SJSA1 (cell line): ENCODE measurements around the gene POLR2L. TPM values are rescaled to one million over a fixed set of nuclear protein-coding genes. Genes with fewer than 3 reads are reported as not detected.

Experiments used
- DNase-seq, 2 experiments: peaks; one replicate each; pipeline ENCODE4 v3.0.0-alpha.2; 2015 to 2020; ENCODE audit warnings: low spot score in 2 of 2, low read depth in 1 of 2
- H3K27ac ChIP-seq: fragments of 250-450 bp; sonication (Bioruptor Pico); 2 replicates; pipeline ENCODE4 v1.5.1; 2020; ENCODE audit warnings: mild to moderate bottlenecking, moderate library complexity
- H3K27me3 ChIP-seq: fragments of 250-450 bp; sonication (Bioruptor Pico); replicated peaks from 2 replicates; pipeline ENCODE4 v1.5.1; 2020; ENCODE audit warnings: mild to moderate bottlenecking, moderate library complexity
- H3K36me3 ChIP-seq: fragments of 250-450 bp; sonication (Bioruptor Pico); 2 replicates; pipeline ENCODE4 v1.5.1; 2020; ENCODE audit warnings: mild to moderate bottlenecking
- H3K4me1 ChIP-seq: fragments of 250-450 bp; sonication (Bioruptor Pico); replicated peaks from 2 replicates; pipeline ENCODE4 v1.6.1; 2021; ENCODE audit warnings: mild to moderate bottlenecking
- H3K4me3 ChIP-seq: fragments of 250-450 bp; sonication (Bioruptor Pico); 2 replicates; pipeline ENCODE4 v1.5.1; 2020; ENCODE audit warnings: mild to moderate bottlenecking
- H3K9me3 ChIP-seq: fragments of 250-450 bp; sonication (Bioruptor Pico); replicated peaks from 2 replicates; pipeline ENCODE4 v1.5.1; 2020; ENCODE audit warnings: mild to moderate bottlenecking
- total RNA-seq: library from RNA; depleted of rRNA; stranded (reverse); fragments of >200 nt; shearing (Covaris generic); gene quantifications from 2 replicates; pipeline ENCODE4 v1.2.3, GENCODE V29; 2014; rRNA removed

The POLR2L gene
- 75.8 and 144 TPM in 2 replicates for total RNA-seq

GRCh38 chr11:842370-843002, at the start of gene POLR2L, which contains the start of gene TSPAN4:
POLR2L (minus strand) TSS chr11:842529; CDS start chr11:842508, 21 bp downstream.
TSPAN4 (plus strand) TSS chr11:842852; CDS start chr11:850305, 7,453 bp downstream.
- no peaks in the 10 kb centered on the region for H3K27me3 ChIP-seq
- peaks cover 38% of the 10 kb centered on the region for H3K4me1 ChIP-seq
- H3K9me3 ChIP-seq, result no peaks in the 10 kb centered on the region
- H3K4me3 ChIP-seq, result peak within 1 kb of the TSS; percentile 95
- H3K27ac ChIP-seq, result peak within 1 kb of the TSS; percentile 100
- H3K36me3 ChIP-seq, result peaks cover 48% of the 10 kb centered on the region
- DNase-seq, result peak; percentile 80 to 82

GRCh38 chr11:890794-891540, 48.6 kb upstream of the POLR2L start:
- H3K4me3 ChIP-seq, result no peak overlapping the region

GRCh38 chr11:889687-890475, 47.6 kb upstream of the POLR2L start:
- Histone ChIP-seq H3K4me1 (no peaks in the 10 kb centered on the region), H3K4me3 (no peak overlapping the region), H3K27me3 (no peaks in the 10 kb centered on the region), H3K27ac (no peak overlapping the region), H3K36me3 (no peaks in the 10 kb centered on the region), H3K9me3 (no peaks in the 10 kb centered on the region)
- no peak for DNase-seq

More at GRCh38 chr11:890794-891540, 48.6 kb upstream of the POLR2L start:
- DNase-seq, result no peak
- Histone ChIP-seq H3K27ac (no peak overlapping the region), H3K9me3 (no peaks in the 10 kb centered on the region), H3K4me1 (no peaks in the 10 kb centered on the region), H3K36me3 (no peaks in the 10 kb centered on the region), H3K27me3 (no peaks in the 10 kb centered on the region)

GRCh38 chr11:889257-889656, 46.9 kb upstream of the POLR2L start:
- H3K4me3 ChIP-seq, result no peak overlapping the region
- no peak for DNase-seq
- H3K4me1 ChIP-seq, result no peaks in the 10 kb centered on the region
- H3K9me3 ChIP-seq, result no peaks in the 10 kb centered on the region
- H3K27ac ChIP-seq, result no peak overlapping the region
- no peaks in the 10 kb centered on the region for H3K36me3 ChIP-seq
- H3K27me3 ChIP-seq, result no peaks in the 10 kb centered on the region

- no peaks in the 10 kb centered on the region for H3K36me3 ChIP-seq
- no peaks in the 10 kb centered on the region for H3K9me3 ChIP-seq
- no peaks in the 10 kb centered on the region for H3K27me3 ChIP-seq
- DNase-seq, result no peak
- H3K4me3 ChIP-seq, result no peak overlapping the region
- H3K4me1 ChIP-seq, result no peaks in the 10 kb centered on the region
- no peak overlapping the region for H3K27ac ChIP-seq
Measured at GRCh38 chr11:888310-889212, 46.2 kb upstream of the POLR2L start.

- Histone ChIP-seq H3K9me3 (no peaks in the 10 kb centered on the region), H3K4me1 (no peaks in the 10 kb centered on the region), H3K4me3 (no peak overlapping the region), H3K27ac (no peak overlapping the region), H3K36me3 (no peaks in the 10 kb centered on the region), H3K27me3 (no peaks in the 10 kb centered on the region)
- no peak for DNase-seq
Measured at GRCh38 chr11:887589-887988, 45.3 kb upstream of the POLR2L start.

- Histone ChIP-seq H3K27ac (no peak overlapping the region), H3K9me3 (no peaks in the 10 kb centered on the region), H3K36me3 (no peaks in the 10 kb centered on the region), H3K27me3 (no peaks in the 10 kb centered on the region), H3K4me3 (no peak overlapping the region), H3K4me1 (no peaks in the 10 kb centered on the region)
- DNase-seq, result no peak
Measured at GRCh38 chr11:886568-886967, 44.2 kb upstream of the POLR2L start.

GRCh38 chr11:884578-885070, 42.3 kb upstream of the POLR2L start:
- Histone ChIP-seq H3K4me1 (no peaks in the 10 kb centered on the region), H3K9me3 (no peaks in the 10 kb centered on the region), H3K4me3 (no peak overlapping the region), H3K27me3 (no peaks in the 10 kb centered on the region), H3K27ac (no peak overlapping the region), H3K36me3 (no peaks in the 10 kb centered on the region)
- DNase-seq, result no peak

GRCh38 chr11:883527-883926, 41.2 kb upstream of the POLR2L start:
- H3K36me3 ChIP-seq, result no peaks in the 10 kb centered on the region
- H3K4me3 ChIP-seq, result no peak overlapping the region
- H3K4me1 ChIP-seq, result no peaks in the 10 kb centered on the region
- no peaks in the 10 kb centered on the region for H3K27me3 ChIP-seq
- H3K27ac ChIP-seq, result no peak overlapping the region
- DNase-seq, result no peak
- H3K9me3 ChIP-seq, result no peaks in the 10 kb centered on the region

GRCh38 chr11:882596-882995, 40.3 kb upstream of the POLR2L start:
- H3K27me3 ChIP-seq, result no peaks in the 10 kb centered on the region
- no peaks in the 10 kb centered on the region for H3K36me3 ChIP-seq

GRCh38 chr11:880447-880846, 38.1 kb upstream of the POLR2L start:
- H3K9me3 ChIP-seq, result no peaks in the 10 kb centered on the region
- H3K36me3 ChIP-seq, result no peaks in the 10 kb centered on the region
- H3K27me3 ChIP-seq, result no peaks in the 10 kb centered on the region
- no peak for DNase-seq
- H3K27ac ChIP-seq, result no peak overlapping the region
- no peak overlapping the region for H3K4me3 ChIP-seq
- no peaks in the 10 kb centered on the region for H3K4me1 ChIP-seq

More at GRCh38 chr11:882596-882995, 40.3 kb upstream of the POLR2L start:
- no peak overlapping the region for H3K27ac ChIP-seq
- DNase-seq, result no peak
- H3K4me3 ChIP-seq, result no peak overlapping the region
- no peaks in the 10 kb centered on the region for H3K4me1 ChIP-seq
- H3K9me3 ChIP-seq, result no peaks in the 10 kb centered on the region

- no peaks in the 10 kb centered on the region for H3K27me3 ChIP-seq
- no peaks in the 10 kb centered on the region for H3K4me1 ChIP-seq
- no peak overlapping the region for H3K4me3 ChIP-seq
- H3K36me3 ChIP-seq, result no peaks in the 10 kb centered on the region
- H3K27ac ChIP-seq, result no peak overlapping the region
- H3K9me3 ChIP-seq, result no peaks in the 10 kb centered on the region
- no peak for DNase-seq
Measured at GRCh38 chr11:877565-877964, 35.2 kb upstream of the POLR2L start.

GRCh38 chr11:876545-876944, 34.2 kb upstream of the POLR2L start:
- no peak for DNase-seq
- Histone ChIP-seq H3K36me3 (no peaks in the 10 kb centered on the region), H3K27me3 (no peaks in the 10 kb centered on the region), H3K4me3 (no peak overlapping the region), H3K27ac (no peak overlapping the region), H3K4me1 (peaks cover 8% of the 10 kb centered on the region; the same call in 1 of the 2 replicates), H3K9me3 (no peaks in the 10 kb centered on the region)
